ENCODE measurements around the gene MAMDC4.
A peak's percentile ranks its signal among the peaks of the same experiment; 100 is the strongest.

The MAMDC4 gene

GRCh38 chr9:136896027-136896426 lies 43.9 kb downstream of the MAMDC4 start:
- DNase-seq = no peak

- no peak for DNase-seq
Measured at GRCh38 chr9:136898483-136899100, 46.4 kb downstream of the MAMDC4 start.

- DNase-seq = no peak
Measured at GRCh38 chr9:136899196-136899595, 47.0 kb downstream of the MAMDC4 start.

GRCh38 chr9:136900556-136900955 lies 48.4 kb downstream of the MAMDC4 start:
- DNase-seq = no peak

GRCh38 chr9:136900988-136901515 lies 48.9 kb downstream of the MAMDC4 start:
- no peak for DNase-seq

GRCh38 chr9:136901516-136902258 lies 49.5 kb downstream of the MAMDC4 start:
- peak; percentile 27 for DNase-seq

- DNase-seq = no peak
Measured at GRCh38 chr9:136902259-136902821, 50.2 kb downstream of the MAMDC4 start.

GRCh38 chr9:136903041-136903554 lies 51.0 kb downstream of the MAMDC4 start:
- DNase-seq = no peak

GRCh38 chr9:136906266-136906665 lies 54.1 kb downstream of the MAMDC4 start:
- DNase-seq = no peak

GRCh38 chr9:136907011-136907914 lies 55.1 kb downstream of the MAMDC4 start:
- no peak for DNase-seq

Measured in fibroblast of skin of right biceps (primary cell).